TTC549 (cell line): Measurements from ENCODE around the gene SPDEF.

Source experiments
- FAIRE-seq: peaks from 2 replicates; lab custom pipeline; 2012; peaks lifted over from hg19 to GRCh38; lab: Jason Lieb, UNC

The SPDEF gene

DNA sequence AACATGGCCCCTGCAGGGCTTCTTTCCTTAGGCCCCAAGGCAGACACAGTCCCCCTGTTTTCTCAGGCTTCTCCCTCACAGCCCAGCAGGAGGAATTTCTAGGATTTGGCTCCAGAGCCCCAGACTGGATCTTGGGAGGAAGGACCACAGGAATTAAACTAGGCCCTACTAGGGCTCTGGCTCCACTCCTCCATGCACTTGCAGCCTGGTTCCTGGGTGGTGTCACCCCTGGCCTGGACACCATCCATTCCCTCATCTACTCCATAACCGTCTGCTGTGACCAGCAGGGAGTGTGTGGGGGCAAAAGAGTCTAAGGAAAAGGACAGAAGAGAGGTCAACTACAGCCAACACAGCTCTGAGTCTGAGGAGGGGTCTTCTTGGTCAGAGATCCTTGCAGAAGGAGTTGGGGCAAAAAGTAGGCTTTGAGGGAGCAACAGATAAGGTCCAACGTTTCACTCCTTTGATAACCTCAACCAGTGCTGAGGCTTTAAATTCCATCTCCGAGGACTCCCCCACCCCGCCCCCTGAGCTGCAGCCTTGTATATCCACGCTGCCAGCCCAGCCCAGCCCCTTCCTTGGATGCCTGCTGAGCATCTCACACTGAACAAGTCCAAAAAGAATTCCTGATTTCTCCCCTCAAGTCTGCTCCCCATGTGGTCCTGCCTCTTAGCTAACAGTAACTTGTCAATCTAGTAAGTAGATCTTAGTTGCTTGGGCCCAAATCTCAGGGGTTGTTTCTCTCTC is 27.9 kb upstream of the SPDEF start:
- FAIRE-seq = no peak

DNA sequence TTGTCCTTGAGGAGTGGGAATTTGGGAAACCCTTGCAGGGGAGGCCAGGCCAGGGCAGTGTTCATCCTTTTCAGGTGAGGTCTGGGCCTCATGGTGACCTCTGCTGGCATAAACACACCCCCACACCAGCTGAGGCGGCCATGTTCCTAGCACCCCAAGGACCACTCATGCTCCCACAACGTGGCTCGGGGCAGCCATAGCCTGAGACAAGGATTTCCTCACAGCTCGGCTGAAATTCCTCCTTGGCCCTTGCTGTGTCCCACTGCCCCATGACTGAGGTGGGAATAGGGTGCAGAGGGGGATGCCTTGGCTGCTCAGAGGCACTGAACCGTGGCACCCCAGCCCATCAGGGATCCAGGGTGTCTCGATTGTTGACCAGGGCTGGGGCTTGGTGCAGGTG is 27.3 kb upstream of the SPDEF start:
- FAIRE-seq = no peak

DNA sequence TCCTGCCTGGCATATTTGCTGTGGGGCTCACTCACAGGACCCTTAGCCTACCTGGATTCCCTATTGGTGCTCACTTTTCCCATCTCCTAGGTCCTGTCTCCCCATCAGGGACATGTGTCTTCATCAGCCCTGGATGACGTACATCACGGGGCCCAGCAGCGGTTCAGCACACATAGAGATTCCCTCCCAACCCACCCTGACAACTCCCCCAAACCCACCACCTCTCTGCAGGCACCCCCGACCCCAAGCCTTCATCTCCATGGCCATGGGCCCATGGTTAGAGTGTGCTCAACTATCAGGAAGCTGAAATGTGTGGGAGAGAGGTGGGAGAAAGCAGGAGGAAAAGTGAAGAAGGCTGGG is 25.4 kb upstream of the SPDEF start:
- FAIRE-seq = no peak

DNA sequence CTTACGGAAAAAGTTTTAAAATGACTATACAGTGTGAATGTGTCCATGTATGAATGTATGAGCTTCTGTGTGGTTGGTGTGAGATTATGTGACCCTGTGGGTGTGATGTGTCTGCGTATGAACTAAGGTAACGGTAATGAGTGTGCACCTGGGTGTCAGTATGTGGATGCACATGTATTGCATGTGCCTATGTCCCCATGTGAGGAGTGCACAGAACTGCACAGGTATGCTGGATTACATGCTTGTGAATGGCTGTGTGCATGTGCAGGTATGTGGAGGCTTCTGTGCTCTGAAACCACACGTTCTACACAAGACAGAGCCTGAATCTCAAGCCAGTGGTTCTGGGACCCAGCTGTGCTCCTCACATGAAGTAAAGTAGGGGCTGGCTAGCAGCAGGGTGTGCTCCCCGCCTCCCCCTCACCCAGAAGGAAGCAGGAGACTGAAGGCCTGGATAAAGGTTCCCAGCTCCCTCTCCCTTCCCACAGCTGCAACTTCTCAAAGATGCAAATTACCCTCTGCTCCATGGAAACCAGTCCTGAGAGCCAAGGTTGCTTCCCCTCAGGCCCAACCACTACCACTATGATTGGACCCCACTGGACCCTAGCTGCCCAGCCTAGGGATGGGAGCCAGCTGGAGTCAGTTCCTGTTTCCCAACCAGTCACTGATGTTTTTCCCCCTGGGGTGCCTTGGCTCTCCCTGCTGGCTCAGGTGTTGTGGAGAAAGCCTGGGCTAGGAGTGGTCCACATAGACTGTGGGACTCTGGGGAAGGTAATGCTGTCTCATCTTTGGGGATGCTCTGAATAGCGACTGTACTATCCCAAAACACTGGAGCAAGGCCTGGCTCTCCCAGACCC is 24.8 kb upstream of the SPDEF start:
- FAIRE-seq = no peak

DNA sequence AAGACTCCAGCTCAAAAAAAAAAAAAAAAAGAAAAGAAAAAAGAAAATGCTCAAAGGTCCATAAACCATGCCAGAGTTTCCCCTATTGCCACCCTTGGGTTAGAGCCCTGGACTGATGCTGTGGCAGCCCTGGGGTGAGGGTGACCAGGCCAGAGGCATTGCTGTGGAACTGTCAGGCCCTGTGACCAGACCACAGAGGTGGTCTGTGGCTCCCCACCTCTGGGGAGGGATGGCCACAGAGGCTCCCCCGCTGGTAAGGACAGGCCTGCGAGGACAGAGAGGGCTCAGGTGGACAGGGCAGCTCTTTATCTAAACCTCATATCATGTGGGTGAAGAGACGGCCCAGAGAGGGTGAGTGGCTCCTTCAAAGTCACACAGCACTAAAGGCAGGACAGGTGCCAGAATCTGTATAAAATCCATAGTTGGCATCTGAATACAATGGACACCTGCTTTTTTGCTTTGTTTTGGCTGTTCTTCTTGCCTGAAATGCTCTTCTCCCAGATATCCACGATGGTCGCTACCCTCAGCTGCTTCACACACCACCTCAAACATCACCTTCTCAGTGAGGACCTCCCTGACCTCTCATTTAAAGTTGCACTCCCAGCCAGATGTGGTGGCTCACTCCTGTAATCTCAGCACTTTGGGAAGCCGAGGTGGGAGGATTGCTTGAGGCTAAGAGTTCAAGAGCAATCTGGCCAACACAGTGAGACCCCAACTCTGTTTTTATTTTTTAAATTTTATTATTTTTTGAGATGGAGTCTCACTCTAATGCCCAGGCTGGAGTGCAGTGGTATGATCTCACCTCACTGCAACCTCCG is 22.5 kb upstream of the SPDEF start:
- FAIRE-seq = no peak

DNA sequence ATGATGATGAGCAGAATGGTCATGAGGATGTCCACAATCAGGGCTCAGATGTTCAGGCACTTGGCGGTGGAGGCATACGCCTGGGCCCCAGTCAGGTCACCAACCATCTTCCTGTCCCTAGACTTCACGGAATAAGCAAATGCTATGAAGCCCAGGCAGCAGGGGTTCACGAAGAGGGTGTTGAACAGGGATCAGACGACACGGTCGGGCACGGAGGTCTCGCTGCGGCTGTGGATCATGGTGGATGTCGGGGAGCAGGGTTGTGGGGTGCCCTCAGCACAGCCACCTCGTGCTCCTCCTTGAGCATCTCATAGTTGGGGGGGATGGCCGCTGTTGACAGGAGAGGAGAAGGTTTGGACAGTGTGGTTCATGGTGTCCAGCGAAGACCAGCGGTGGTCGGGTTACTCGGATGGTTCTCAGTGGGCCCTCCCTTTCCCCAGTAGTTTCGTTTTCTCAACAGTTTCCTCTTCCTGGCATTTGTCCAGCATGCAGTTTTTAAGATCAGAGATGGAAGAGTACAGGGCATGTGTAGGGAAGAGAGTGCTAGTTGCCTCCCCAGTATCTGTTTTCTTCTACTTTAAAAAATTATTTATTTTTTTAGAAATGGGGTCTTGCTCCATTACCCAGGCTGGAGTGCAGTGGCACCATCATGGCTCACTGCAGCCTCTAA is 20.3 kb upstream of the SPDEF start:
- FAIRE-seq = no peak

DNA sequence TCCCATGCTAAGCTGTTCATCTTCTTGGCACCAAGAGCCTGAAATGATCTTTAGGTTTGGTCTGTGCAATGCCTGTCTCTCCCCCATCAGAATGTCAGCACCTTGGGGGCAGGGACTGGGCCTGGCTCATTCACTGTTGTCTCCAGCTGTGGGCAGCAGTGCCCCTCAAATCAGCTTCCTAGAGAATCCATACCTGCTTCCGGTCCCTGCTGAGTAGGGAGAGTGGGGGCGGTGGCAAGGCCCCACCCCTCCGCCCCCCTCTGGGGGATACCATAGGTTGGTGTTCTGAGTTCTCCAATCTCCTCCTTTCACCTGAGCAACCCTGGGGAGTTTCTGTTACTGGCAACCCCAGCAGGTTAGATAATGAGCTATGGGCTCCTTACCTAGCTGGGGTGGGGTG is 19.2 kb upstream of the SPDEF start:
- FAIRE-seq = no peak

DNA sequence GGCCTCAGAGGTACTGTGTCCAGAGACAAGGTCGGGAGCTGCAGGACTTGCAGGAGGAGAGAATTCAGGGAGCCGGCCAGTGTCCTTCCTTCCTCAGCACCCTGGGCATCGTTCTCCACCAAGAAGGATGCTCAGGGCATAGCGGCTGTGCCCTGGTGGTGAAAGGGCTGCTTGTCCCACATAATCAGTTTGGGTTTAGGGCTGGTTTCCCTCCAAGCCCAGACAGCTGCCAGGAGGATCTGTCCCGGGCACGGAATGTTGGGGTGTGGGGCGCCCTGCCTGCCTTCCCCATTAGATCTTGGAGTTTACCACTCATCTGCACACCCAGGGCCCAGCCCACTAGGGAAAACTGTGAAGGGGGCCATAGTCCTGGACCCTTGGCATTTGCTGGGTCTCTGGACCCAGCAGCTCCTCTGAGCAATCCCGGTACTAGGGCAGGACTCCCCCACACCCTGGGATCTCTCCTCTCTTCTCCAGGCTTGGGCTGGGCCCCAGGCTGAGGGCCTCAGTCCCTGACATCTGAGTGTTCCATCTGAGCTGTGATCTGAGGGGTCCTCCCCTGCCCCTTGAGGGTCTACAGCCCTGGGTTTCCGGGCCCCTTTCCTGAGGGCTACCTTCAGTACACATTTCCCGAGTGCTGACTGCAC is 18.6 kb upstream of the SPDEF start:
- FAIRE-seq = no peak

DNA sequence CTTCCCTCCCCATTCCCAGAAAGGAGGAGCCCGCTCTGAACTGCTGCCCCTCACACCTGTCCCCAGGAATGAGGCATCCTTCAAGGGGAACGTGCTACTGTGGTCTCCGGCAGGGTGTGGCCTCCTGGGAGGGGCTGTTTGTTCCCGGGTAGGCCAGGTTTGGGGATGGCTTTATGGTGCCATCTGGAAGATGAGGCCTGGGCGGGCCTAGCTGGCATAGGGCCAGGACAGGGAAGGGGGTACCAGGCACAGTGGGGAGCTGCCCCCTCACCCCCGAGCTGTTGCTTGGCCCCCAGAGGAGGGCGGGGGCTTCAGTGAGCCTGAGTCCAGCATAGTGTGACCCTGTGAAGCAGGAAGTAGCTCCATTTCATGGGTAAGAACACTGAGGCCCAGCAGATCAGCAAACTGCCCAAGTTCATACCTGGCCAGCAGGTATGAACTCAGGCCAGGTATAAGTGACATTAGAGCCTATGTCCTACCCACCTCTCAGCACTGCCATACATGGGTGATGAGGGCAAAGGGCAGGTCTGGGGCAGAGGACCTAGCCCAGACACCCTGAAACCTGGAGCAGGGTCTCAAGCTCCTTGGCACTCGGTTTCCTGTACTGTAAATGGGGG is 17.5 kb upstream of the SPDEF start:
- FAIRE-seq = no peak

DNA sequence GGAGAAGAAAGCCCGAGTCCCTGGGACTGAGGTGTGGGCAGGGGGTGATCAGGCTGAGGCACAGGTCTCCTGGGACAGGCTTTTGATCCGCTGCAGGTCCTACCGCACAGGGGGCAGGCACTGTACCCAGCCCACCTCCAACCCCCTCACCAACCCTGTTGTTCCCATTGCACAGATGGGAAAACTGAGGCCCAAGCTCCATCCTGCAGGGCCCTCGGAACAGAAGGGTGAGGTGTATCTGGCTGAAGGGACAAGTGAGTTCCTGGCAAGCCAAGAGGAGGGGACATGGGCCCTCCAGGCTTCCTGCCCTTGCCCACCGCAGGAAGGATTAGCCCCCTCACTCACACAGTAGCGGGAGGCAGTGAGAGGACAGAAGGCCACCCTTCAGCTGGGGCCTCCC is 16.5 kb upstream of the SPDEF start:
- no peak for FAIRE-seq

DNA sequence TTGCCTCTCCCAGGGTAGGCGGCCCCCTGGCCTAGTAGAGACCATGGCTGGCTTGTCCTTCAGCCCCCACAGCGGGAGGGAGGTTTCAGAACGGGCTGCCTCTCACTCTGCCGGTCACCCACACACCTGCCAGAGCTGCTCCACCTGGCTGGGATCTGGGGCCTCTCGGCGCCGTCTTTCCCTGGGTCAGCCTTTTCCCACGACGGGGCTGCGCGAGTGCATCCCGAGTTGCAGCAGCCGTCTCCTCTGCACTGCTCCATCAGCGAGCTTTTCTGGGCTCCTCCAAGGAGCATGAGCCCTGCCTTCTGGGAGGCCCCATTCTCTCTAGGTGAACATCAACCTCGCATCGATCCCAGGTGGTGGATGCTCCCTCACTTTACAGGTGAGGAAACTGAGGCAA is 15.9 kb upstream of the SPDEF start:
- FAIRE-seq = no peak

DNA sequence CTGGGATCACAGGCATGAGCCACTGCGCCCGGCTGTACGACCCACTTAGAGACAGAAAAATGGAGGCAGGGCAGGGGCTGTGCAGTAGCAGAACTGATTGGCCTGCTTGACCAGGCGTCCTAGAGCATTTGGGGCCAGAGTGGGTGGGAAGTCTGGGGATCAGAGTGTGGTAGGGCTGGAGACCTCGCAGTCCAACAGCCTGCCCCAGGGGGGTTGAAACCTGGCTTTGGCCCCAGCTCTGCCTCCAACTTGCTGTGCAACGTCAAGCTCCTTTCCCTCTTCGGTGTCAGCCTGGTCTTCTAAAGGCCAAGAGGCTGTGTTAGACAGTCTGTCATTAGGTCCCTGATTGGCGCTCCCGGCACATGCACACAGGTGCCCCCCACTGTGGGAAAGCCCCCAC is 15.3 kb upstream of the SPDEF start:
- FAIRE-seq = no peak

DNA sequence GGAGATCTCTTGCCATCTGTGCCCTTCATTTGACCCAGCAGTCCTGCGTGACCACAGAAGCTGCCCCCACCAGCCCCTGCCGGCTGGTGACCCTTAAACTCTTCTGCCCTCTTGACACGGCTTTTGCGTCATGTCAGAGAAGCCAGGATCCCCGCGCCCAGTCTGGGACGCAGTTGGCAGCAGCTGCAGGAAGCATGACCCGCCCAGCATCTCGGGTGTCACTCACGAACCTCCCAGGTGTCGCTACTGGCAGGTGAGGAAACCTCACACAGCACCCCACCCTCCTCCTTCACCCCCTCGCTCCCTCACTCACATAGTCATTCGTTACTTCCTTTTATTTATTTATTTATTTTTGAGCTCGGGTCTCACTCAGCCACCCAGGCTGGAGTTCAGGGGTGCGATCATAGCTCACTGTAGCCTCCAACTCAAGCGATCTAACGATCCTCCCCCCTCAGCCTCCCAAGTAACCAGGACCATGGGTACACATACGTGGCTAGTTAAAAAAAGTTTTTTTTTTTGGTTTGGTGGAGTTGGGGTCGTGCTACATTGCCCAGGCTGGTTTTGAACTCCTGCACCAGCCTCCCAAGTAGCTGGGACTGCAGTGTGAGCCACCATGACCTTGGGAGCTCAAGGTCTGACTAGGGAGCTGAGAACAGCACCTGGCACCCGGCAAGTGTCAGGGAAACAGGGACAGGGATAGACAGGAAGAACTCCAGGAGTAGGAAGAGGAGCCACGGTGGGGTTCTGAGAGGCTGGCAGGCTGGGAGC is 14.1 kb upstream of the SPDEF start:
- FAIRE-seq = no peak

DNA sequence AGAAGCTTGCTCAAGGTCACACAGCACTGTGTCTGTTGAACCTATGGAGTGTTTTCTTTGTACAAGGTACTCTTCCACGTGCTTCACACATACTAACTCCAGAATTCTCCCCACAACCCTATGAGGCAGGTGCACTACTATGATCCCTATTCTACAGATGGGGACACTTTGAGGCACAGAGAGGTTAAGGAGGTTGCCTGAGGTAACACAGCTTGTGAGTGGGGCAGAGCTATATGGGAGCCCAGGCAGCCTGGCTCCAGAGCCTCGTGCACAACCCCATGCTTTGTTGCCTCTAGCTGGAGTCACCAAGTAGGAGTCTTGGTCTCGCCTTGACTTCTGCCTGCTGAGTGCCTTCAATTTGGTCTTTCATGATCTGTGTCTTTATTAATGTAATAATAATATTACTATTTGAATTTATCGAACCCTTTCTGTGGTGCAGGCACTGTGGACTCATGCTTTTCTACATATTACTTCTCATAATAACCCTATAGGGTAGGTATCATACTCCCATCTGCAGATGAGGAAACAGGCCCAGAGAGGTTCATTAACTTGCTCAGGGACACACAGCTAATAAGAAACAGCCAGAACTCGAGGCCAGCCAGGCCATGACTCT is 13.3 kb upstream of the SPDEF start:
- FAIRE-seq = no peak

DNA sequence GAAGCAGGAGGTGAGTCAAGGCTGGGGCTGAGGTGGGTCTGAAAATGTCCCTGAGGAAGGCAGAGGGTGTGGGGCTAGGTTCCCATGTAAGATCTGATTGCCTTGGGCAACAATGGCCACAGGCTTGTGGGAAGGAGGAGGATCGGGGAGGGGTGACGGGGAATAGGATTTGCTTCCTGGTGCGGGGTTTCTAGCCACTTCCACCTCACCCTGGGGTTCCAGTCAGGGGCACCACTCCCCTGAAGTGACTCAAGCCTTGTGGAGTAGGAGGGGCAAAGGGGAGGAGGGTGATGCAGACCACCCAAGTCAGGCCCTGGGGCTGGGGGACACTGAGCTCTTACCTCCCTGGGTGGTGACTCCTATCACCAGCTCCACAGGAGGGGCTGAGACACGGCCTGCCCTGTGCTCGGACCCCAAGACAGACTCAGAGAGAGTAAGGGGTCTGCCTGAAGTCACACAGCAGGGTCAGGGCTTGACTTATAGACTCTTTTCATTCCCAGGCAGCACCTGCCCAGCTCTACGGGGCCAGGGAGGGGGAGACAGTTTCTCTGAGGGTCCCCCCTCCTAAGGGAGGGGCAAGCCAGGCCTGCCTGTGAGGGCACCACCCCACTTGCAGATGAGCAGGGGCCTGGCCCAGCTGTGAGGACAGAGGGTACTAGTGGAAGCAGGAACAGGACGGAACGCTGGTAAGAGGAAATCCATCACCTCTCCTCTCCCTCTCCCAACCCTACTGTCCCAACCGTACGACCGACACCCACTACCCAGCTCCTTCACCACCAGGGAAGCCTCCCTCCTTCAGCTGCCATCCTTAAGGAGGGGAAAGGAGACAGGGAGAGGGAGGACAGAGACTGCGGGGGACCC is 12.4 kb upstream of the SPDEF start:
- FAIRE-seq = no peak

DNA sequence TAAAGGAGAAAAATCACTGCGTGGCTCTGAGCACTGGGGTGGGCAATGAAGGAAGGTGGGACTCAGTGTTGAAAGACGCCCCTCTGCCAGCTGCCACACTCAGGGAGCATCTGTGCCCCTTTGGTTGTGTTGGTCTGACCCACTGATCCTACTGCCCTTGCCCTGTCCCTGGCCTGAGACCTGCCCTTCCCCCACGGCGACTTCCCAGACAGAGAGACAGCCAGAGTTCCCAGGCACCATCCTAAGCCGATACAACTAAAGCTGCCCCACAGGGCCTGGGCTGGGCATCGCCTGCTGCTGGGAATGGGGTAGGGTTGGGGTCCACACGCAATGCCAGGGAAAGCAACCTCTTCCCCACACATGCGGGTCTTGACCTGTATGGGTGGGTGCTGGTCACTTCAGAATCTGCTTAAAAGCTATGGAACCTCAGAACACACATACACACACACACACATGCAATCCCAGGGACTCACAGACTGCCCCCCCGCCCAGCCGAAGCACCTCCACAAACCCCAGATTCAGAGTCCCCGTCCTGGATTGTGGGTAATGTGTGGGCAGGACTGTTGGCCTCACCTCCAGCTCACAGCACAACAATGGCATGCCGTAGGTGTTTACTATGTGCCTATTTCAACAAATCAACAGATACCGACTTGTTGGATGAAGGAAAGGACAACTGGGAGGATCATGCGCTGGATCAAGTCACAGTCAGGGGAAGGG is 10.9 kb upstream of the SPDEF start:
- FAIRE-seq = no peak

DNA sequence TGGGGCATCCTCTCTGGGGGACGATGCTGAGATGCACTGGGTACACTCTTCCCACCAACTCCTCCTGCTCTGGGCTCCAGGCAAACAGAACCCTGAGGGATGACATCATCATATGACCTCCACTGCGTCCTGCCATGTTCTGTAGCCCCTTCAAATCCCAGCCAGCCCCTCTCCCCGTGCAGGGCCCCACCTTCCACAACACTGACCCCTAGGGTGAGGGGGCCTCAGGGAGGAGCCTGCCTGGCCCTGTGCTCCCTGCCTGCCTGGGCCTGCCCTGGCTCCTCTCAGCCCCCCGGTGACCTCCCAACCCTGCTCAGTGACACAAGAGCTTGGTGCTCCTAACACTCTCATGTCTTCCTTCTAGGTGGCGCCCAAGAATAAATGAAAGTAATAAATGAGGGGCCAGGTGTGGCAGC is 9.6 kb upstream of the SPDEF start:
- no peak for FAIRE-seq

DNA sequence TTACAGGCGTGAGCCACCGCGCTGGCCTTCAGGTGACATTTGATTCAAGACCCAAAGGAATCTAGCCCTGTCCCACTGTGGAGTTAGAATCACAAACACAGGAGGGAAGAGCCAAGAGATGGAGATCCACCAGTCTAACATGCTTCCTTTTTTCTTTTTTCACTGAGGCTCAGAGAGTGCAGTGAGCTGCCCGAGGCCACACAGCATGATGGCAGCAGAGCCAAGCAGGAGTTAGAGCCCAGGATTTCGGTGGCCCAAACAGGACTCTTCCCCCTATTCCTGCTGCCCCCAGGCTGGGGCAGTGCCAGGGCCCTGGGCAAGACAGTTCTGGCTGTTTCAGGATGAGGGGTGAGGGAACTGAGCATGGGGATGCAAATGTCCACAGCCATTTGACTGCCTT is 8.1 kb upstream of the SPDEF start:
- no peak for FAIRE-seq

DNA sequence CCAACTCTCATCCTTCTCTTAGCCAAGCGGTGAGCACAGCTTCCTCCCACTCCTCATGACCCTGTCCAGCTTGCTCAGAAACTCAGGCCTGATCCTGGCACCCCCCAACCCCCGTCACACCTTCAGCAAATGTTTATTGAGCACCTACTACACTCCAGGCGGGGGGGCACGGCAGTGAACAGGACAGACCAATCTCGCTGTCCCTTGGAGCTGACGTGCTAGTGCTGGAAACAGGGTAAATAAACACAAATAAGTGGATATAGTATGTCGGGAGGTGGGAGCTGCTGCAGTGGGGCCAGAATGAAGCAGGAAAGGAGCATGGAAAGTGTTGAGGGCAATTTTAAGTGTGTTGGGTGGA is 7.4 kb upstream of the SPDEF start:
- no peak for FAIRE-seq
